Testis (tissue), 2 donors: ENCODE data around the gene NUP54.

Experiments
- POLR2A ChIP-seq: fragments of 450-650 bp; IDR thresholded peaks from one replicate; pipeline ENCODE4 v1.6.1; 2017; ENCODE audit warnings: antibody characterized with exemption, mild to moderate bottlenecking, moderate library complexity
- TF ChIP-seq, protein P1 (sequence below), 3 experiments: fragments of 450-650 bp in 2 of 3; fragments of 200-600 bp in 1 of 3; sonication (generic) in 1 of 3; IDR thresholded peaks; one replicate each; pipeline ENCODE4 v1.5.1; 2016 to 2019; ENCODE audit warnings: antibody characterized with exemption in 3 of 3, mild to moderate bottlenecking in 2 of 3, moderate library complexity in 1 of 3

DNA sequence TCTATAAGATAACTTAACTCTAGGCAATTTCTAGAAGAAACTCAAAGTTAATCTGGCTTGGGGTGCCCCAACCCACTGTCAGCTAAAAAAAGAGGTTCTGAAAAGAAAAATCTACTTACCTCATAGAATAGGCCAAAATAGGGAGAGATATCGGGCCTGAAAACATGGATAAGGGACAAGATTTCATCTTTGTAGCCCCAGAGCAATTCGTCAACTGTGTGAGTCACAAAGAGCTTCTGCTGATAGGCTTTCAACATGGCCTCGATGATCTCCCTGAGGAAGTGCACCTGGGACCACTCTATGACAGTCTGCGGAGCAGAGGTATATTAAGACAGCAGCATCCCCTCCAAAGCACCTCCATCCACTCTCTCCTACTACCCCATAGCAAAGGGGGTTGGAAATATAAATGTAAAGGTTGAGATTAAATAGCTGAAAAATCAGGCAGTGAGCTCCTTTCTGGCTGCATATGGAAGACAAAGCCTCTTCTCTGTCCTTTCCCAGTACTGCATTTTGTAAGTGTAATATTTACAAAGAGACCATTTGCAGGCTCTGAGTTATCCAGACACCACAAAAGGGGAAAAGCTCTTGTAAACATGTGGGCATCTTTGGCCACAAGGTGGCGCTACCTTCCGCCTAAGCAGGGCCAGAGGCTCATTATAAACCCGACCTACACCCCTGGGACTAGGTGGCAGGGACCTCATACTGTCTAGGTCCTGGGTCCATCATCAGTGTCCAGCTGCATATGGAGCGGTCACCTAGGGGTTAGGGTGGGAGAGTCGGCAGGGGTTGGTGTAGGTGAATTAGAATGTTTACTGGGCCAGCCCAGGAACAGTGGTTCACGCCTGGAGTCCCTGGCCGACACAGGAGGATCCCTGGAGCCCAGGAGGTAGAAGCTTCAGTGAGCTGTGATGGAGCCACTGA, 31.5 kb upstream of the NUP54 start:
- TF ChIP-seq, protein P1, sequence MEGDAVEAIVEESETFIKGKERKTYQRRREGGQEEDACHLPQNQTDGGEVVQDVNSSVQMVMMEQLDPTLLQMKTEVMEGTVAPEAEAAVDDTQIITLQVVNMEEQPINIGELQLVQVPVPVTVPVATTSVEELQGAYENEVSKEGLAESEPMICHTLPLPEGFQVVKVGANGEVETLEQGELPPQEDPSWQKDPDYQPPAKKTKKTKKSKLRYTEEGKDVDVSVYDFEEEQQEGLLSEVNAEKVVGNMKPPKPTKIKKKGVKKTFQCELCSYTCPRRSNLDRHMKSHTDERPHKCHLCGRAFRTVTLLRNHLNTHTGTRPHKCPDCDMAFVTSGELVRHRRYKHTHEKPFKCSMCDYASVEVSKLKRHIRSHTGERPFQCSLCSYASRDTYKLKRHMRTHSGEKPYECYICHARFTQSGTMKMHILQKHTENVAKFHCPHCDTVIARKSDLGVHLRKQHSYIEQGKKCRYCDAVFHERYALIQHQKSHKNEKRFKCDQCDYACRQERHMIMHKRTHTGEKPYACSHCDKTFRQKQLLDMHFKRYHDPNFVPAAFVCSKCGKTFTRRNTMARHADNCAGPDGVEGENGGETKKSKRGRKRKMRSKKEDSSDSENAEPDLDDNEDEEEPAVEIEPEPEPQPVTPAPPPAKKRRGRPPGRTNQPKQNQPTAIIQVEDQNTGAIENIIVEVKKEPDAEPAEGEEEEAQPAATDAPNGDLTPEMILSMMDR (IDR thresholded peaks at IDR 0.05): peak; percentile 69 to 91 (median 89)
- no peak for TF ChIP-seq POLR2A
